SW480 (cell line): ENCODE data around the gene GFPT2.

ENCODE experiments used
- DNase-seq: peaks from one replicate; pipeline ENCODE4 v3.0.0-alpha.2; 2016; ENCODE audit warnings: low spot score

GFPT2 gene

GRCh38 chr5:180283026-180283615 lies 70.0 kb downstream of the GFPT2 start:
- no peak for DNase-seq

DNA sequence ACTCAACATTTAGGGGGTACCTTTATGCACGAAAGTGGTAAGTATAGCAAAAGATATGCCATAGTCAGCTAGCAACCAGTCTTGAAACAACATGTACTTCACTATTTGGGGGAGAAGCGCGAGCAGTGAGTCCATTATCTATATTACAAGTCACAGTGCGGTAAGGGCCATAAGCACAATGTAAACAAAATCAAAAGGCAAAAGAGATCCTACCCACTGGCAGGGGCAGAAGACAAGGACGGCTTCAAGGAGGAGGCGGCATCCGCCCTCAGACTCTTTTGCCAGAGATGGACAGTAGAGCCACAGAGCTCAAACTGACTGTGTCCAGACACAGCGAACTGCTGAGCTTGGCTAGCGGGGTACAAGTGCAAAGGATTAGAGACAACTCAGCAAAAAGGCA lies 70.9 kb downstream of the GFPT2 start:
- DNase-seq: no peak

DNA sequence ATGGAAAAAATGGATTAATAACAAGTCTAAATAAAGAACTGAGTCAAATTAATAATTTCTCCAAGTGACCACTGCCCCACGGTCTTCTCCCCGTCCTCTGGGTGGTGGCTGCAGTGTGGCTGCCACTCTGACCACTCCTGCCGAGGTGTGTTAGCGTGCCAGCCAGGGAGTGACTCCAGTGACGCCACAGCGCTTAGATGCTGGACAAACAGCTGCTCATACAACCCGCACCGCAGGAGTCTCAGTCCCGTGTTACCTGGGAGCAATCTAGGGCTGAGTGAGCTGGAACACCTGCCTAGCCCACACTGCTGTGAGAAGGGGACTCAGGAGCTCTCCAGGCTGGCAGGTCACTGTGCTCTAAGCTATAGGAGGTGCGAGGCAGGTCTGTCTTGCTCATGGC lies 71.4 kb downstream of the GFPT2 start:
- DNase-seq: no peak

DNA sequence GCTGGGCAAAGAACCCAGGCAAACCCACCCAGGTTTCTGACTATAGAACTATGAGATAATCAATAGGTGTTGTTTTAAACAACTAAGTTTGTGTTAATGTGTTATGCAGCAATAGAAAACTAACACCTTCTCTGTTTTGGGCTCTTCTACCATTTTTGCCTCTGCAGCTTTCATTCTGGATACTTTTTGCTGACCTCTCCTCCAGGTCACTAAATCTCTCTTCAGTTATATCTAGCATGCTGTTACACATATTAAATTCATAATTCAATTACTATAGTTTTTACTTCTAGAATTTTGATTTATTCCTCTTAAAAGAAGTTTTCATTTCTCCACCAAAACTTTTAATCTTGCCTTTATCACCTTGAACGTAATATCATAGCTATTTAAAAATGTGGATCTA lies 78.4 kb downstream of the GFPT2 start:
- DNase-seq: no peak

GRCh38 chr5:180271221-180271620 lies 81.9 kb downstream of the GFPT2 start:
- no peak for DNase-seq

DNA sequence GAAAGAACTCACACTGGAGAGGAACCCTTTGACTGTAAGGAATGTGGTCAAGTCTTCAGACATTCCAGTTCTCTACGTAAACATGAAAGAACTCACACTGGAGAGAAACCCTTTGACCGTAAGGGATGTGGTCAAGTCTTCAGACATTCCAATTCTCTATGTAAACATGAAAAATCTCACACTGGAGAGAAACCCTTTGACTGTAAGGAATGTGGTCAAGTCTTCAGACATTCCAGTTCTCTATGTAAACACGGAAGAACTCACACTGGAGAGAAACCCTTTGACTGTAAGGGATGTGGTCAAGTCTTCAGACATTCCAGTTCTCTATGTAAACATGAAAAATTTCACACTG lies 93.9 kb downstream of the GFPT2 start:
- no peak for DNase-seq

GRCh38 chr5:180253036-180253824 lies 99.9 kb downstream of the GFPT2 start:
- DNase-seq: no peak

- no peak for DNase-seq
Observed at GRCh38 chr5:180251887-180252286, 101.2 kb downstream of the GFPT2 start.

DNA sequence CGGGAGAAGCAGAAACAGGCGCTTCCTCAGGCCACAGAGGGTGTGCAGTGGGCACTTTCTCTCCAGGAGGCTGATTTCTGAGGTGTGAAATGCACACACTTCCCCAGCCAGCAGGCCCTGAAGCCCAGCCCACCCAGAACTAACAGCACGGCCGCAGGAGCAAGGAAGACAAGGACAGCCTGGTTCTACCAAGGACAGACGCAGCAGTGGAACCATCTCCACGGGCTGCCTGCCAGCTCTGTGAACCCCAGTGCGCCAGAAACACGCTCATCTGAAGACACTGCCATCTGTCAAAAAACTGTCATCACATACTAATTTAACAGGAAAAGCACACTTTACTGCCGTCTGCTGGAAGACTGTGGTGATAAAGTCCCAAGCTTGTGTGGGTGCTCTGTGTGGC lies 102.0 kb downstream of the GFPT2 start:
- DNase-seq: no peak
